Breast epithelium (tissue), 3 donors: Measurements from ENCODE around the gene CRYGA.
"Not testable (repeated sequence)": the region's sequence is repeated elsewhere in the genome, so short reads cannot be mapped to it uniquely, and the experiment has no call there.

Experiments used
- CTCF ChIP-seq, 3 donors: fragments of 450-650 bp; IDR thresholded peaks; one replicate each; pipeline ENCODE4 v1.5.1; 2016 to 2017; ENCODE audit warnings: antibody characterized with exemption in 3 of 3, mild to moderate bottlenecking in 3 of 3, moderate library complexity in 3 of 3
- POLR2A ChIP-seq: fragments of 450-650 bp; IDR thresholded peaks from one replicate; pipeline ENCODE4 v1.6.1; 2016; ENCODE audit warnings: antibody characterized with exemption, mild to moderate bottlenecking, moderate library complexity
- POLR2AphosphoS5 ChIP-seq, 3 donors: sonication (generic); formaldehyde crosslinking; IDR thresholded peaks; one replicate each; pipeline ENCODE4 v1.6.1; 2017; ENCODE audit warnings: antibody characterized with exemption in 3 of 3

GRCh38 chr2:208124013-208124715 is 39.2 kb downstream of the CRYGA start, which contains the start of gene CRYGD:
- TF ChIP-seq CTCF (IDR thresholded peaks at IDR 0.05); POLR2AphosphoS5 (IDR thresholded peaks at IDR 0.05); POLR2A: not testable (repeated sequence)
